Left cardiac atrium (tissue), 4 donors: ENCODE data around the gene ADAMTSL3. TPM values are rescaled to one million over a fixed set of nuclear protein-coding genes. Genes with fewer than 3 reads are reported as not detected.
"Not testable (repeated sequence)": the region's sequence is repeated elsewhere in the genome, so short reads cannot be mapped to it uniquely, and the experiment has no call there.

Experiments
- ATAC-seq, 2 donors: fragments of 200-7000 bp; cut with Tn5 transposase; one replicate each; pipeline ENCODE4 v1.9.1; 2020; ENCODE audit warnings: mild to moderate bottlenecking in 2 of 2, moderate library complexity in 2 of 2
- DNase-seq: peaks from one replicate; pipeline ENCODE4 v3.0.0-alpha.2; 2020
- intact Hi-C, 2 donors: fragments of 100-400 bp; cut with DNase I; formaldehyde crosslinking; loops; one replicate each; pipeline versions ENCODE4 v1.14.1 to v1.15.1; 2022 to 2023
- total RNA-seq, 2 donors: library from RNA; stranded (reverse); fragmentation: NEBNext Ultra II Directional; extraction: Animal tissue kit (Norgen Biotek cat#: 25700); gene quantifications; one replicate each; pipeline ENCODE4 v1.2.1, GENCODE V29; 2021
- donor health status: DM: no; HTN: yes; CAD: no.
- donor health status: DM: no; HTN: yes; CAD: no; lungs with severe emphysema.
- donor health status: DM: yes; HTN: yes; CAD: no.
- donor health status: Dilated cardiomyopathy.

Gene ADAMTSL3
- total RNA-seq, 2 donors from 2014 or later: 22.8 to 25.8 TPM

- intact Hi-C loops: no loop called here
- peak; percentile 36 for DNase-seq
- peak; percentile 67 to 84 for ATAC-seq
These were observed 426.2 kb downstream of the ADAMTSL3 start for GRCh38 chr15:84079885-84080777.

- ATAC-seq: peak in 1 of 2 donors; percentile 69
- DNase-seq, intact Hi-C loops: not testable (repeated sequence)
These were observed 426.8 kb downstream of the ADAMTSL3 start for GRCh38 chr15:84080778-84081084.

DNA sequence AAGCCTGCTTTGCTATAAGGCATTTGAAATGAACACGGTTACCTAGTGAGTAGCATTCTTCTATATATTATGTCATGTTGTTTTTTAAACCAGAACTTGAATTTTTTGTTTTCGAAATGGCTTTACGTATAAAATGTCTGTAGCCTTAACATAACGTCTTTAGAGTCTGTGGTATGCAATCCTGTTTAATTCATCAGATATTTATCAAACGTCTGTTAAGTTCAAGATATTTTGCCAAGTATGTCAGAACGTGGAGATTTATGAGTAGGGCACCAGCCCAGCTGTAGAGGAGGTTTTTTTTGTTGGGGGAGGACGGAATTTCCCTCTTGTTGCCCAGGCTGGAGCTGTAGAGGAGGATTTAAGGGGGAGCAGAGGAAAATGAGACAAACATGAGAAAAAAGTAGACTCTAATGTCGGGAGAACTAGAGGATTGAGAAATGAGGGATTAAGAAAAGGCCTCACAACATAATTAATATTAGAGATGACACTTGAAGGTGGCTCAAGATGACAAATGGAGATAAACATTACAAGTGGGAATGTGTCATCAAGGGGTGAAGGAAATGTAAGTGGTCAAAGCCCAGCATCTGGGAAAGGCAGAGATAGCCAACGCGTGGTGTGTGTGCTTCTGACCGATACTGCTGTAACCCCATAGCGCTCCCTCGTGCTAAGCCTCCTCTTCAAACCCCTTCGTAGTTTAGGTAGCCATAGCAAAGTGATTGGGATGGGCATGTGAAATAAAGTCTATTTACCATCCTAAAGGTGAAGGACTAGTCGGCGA, 427.7 kb downstream of the ADAMTSL3 start:
- ATAC-seq (no peak), DNase-seq (no peak)

DNA sequence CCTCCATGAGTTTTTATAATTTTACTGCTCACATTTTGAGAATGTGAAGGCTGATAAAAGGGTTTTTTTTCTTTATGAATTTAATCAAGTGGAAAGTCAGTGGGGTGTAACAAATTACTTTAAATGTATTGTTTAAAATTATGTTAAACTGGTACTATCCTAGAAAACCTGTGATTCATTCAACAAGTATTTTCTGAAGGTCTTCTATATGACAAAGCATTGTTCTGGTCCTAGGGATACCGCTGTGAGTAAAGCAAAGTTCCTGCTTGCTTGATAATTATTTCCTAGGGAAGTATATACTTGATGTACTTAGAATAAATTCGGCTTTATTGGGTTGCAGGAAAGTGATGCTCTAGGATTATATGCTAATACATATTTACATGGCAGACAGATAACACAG, 428.8 kb downstream of the ADAMTSL3 start:
- no peak for ATAC-seq
- intact Hi-C loops: no loop called here
- DNase-seq: no peak

More for the DNA sequence above, 427.7 kb downstream of the ADAMTSL3 start:
- intact Hi-C loops: no loop called here

GRCh38 chr15:84086071-84086470, 432.1 kb downstream of the ADAMTSL3 start:
- intact Hi-C loops, DNase-seq, ATAC-seq: not testable (repeated sequence)

Other genes with a start within 250 kb of the ADAMTSL3 start
- under 1 TPM; 0.38 to 0.63 TPM for gene SH3GL3, start 206.8 kb upstream of the ADAMTSL3 start, total RNA-seq